Neuronal stem cell (in vitro differentiated cells): Measurements from ENCODE around the gene ELMO1.

ENCODE experiments used
- DNase-seq: peaks from one replicate; pipeline ENCODE4 v3.0.0-alpha.2; 2013; ENCODE audit warnings: low spot score
- H2AFZ ChIP-seq: one replicate; pipeline ENCODE4 v1.6.1; 2013; ENCODE audit warnings: mild to moderate bottlenecking, low read length, inconsistent platforms
- H2AK5ac ChIP-seq: 2 replicates; pipeline ENCODE4 v1.6.1; 2013; ENCODE audit warnings: low read depth, mild to moderate bottlenecking, inconsistent platforms, low read length, moderate library complexity, mixed read lengths
- H2BK120ac ChIP-seq: 2 replicates; pipeline ENCODE4 v1.6.1; 2013; ENCODE audit warnings: low read depth, mild to moderate bottlenecking, inconsistent platforms, low read length, moderate library complexity, mixed read lengths
- H2BK12ac ChIP-seq: one replicate; pipeline ENCODE4 v1.6.1; 2013; ENCODE audit warnings: low read length, inconsistent platforms
- H2BK15ac ChIP-seq: 2 replicates; pipeline ENCODE4 v1.6.1; 2013; ENCODE audit warnings: mild to moderate bottlenecking, low read length, inconsistent platforms, mixed read lengths
- H2BK5ac ChIP-seq: one replicate; pipeline ENCODE4 v1.6.1; 2013; ENCODE audit warnings: inconsistent platforms, mild to moderate bottlenecking, low read length, moderate library complexity
- H3K14ac ChIP-seq: one replicate; pipeline ENCODE4 v1.6.1; 2013; ENCODE audit warnings: low read length, inconsistent platforms
- H3K18ac ChIP-seq: 2 replicates; pipeline ENCODE4 v1.6.1; 2013; ENCODE audit warnings: low read length, inconsistent platforms
- H3K23ac ChIP-seq: 2 replicates; pipeline ENCODE4 v1.6.1; 2013; ENCODE audit warnings: low read depth, mild to moderate bottlenecking, mixed read lengths, low read length, inconsistent platforms; ENCODE audit not compliant: poor library complexity
- H3K27ac ChIP-seq: replicated peaks from 3 replicates; pipeline ENCODE4 v1.5.1; 2013; ENCODE audit warnings: low read length, inconsistent platforms
- H3K27me3 ChIP-seq, 3 experiments: 2 replicates each; pipeline ENCODE4 v1.6.1; 2013; ENCODE audit warnings: low read length in 3 of 3, mild to moderate bottlenecking in 2 of 3, inconsistent platforms in 1 of 3, low read depth in 1 of 3, mixed read lengths in 1 of 3, moderate library complexity in 1 of 3; ENCODE audit not compliant: control insufficient read depth in 3 of 3, insufficient read depth in 3 of 3
- H3K36me3 ChIP-seq, 2 donors: replicated peaks in 1 of 2; 2 replicates each; pipeline ENCODE4 v1.6.1; 2013; ENCODE audit warnings: low read length in 2 of 2; ENCODE audit not compliant: control insufficient read depth in 2 of 2, insufficient read depth in 2 of 2
- H3K4ac ChIP-seq: 2 replicates; pipeline ENCODE4 v1.6.1; 2013; ENCODE audit warnings: inconsistent platforms, mild to moderate bottlenecking, low read length, moderate library complexity
- H3K4me1 ChIP-seq, 2 donors: 1 replicate in 1 of 2; 2 replicates in 1 of 2; pipeline ENCODE4 v1.6.1; 2013; ENCODE audit warnings: low read length in 2 of 2, low read depth in 1 of 2; ENCODE audit not compliant: control insufficient read depth in 2 of 2, insufficient read depth in 1 of 2
- H3K4me2 ChIP-seq: one replicate; pipeline ENCODE4 v1.6.1; 2013; ENCODE audit warnings: mild to moderate bottlenecking, low read length, inconsistent platforms; ENCODE audit not compliant: insufficient read depth, poor library complexity, severe bottlenecking
- H3K4me3 ChIP-seq, 2 donors: 2 replicates each; pipeline ENCODE4 v1.5.1; 2013; ENCODE audit warnings: low read length in 2 of 2, mild to moderate bottlenecking in 2 of 2, inconsistent platforms in 1 of 2, moderate library complexity in 1 of 2
- H3K79me1 ChIP-seq: one replicate; pipeline ENCODE4 v1.6.1; 2013; ENCODE audit warnings: low read depth, mild to moderate bottlenecking, inconsistent platforms, low read length, moderate library complexity
- H3K9ac ChIP-seq: one replicate; pipeline ENCODE4 v1.6.1; 2013; ENCODE audit warnings: mild to moderate bottlenecking, low read depth, low read length, inconsistent platforms; ENCODE audit not compliant: poor library complexity
- H3K9me3 ChIP-seq, 2 donors: replicated peaks in 1 of 2; 2 replicates each; pipeline versions ENCODE3 to v1.6.1; 2013; ENCODE audit warnings: low read length in 2 of 2, mild to moderate bottlenecking in 2 of 2, inconsistent platforms in 1 of 2, low read depth in 1 of 2, mixed read lengths in 1 of 2, moderate library complexity in 1 of 2; ENCODE audit not compliant: control insufficient read depth in 2 of 2, insufficient read depth in 1 of 2
- H4K8ac ChIP-seq: one replicate; pipeline ENCODE4 v1.6.1; 2013; ENCODE audit warnings: low read depth, mild to moderate bottlenecking, inconsistent platforms, low read length, moderate library complexity
- H4K91ac ChIP-seq: one replicate; pipeline ENCODE4 v1.6.1; 2013; ENCODE audit warnings: low read length, low read depth, mild to moderate bottlenecking, inconsistent platforms; ENCODE audit not compliant: poor library complexity
- WGBS, 2 donors: extraction: QIAGEN DNeasy Blood & Tissue Kit; methylation state at CpG; one replicate each; pipeline ENCODE4 v1.1.7; 2013; ENCODE audit warnings: missing lambda C conversion rate in 2 of 2, mixed read lengths in 1 of 2; ENCODE audit not compliant: insufficient read length in 2 of 2, insufficient replicate concordance in 1 of 2; ENCODE audit errors: extremely low coverage in 2 of 2; 5-methylcytosine and 5-hydroxymethylcytosine counted together

ELMO1 gene

GRCh38 chr7:37283716-37284115 lies 164.9 kb downstream of the ELMO1 start:
- Histone ChIP-seq H3K18ac (no peak overlapping the region), H4K8ac (no peak overlapping the region), H2BK120ac (no peak overlapping the region), H3K4me1 (peaks cover 3 to 12% of the 10 kb centered on the region in 2 donors), H2AFZ (no peak overlapping the region), H3K36me3 (no peaks in the 10 kb centered on the region), H3K79me1 (no peaks in the 10 kb centered on the region), H3K4me2 (no peak overlapping the region), H3K27ac (no peak overlapping the region), H4K91ac (no peak overlapping the region), H3K23ac (no peak overlapping the region), H2BK12ac (no peak overlapping the region), H3K4ac (no peak overlapping the region), H2AK5ac (no peak overlapping the region), H3K14ac (no peak overlapping the region), H3K4me3 (no peak overlapping the region), H3K9me3 (no peaks in the 10 kb centered on the region), H2BK15ac (no peak overlapping the region), H3K27me3 (no peaks in the 10 kb centered on the region), H2BK5ac (no peak overlapping the region), H3K9ac (no peak overlapping the region)
- no CpG with 5 or more reads among the region's 4 CpGs for WGBS, 2 donors
- no peak for DNase-seq

DNA sequence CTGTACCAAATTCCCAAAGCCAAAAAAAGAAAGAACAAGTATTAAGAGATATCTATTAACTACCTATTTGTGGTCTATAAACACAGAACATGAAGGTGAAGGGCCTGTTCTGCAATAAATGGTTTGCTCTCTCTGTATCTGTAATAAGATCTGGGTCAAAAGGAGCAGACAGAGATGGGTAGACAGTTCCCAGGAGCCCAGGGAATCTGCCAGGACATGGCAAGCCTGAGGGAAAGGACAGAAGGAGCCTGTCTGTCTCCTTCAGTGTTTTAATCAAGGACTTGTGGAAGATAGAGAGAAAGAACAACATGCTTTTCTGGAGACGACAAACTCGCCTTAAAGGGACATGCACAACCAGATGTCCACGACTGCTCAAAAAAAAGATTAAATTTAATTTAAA lies 165.7 kb downstream of the ELMO1 start:
- Histone ChIP-seq H4K8ac (no peak overlapping the region), H3K9me3 (no peaks in the 10 kb centered on the region), H3K4me3 (no peak overlapping the region), H4K91ac (no peak overlapping the region), H3K4me1 (peaks cover 3 to 12% of the 10 kb centered on the region in 2 donors), H3K14ac (no peak overlapping the region), H3K18ac (no peak overlapping the region), H3K9ac (no peak overlapping the region), H3K27ac (no peak overlapping the region), H2BK5ac (no peak overlapping the region), H3K27me3 (no peaks in the 10 kb centered on the region), H3K4me2 (no peak overlapping the region), H2AFZ (no peak overlapping the region), H2BK15ac (no peak overlapping the region), H3K79me1 (no peaks in the 10 kb centered on the region), H3K4ac (no peak overlapping the region), H2BK12ac (no peak overlapping the region), H2BK120ac (no peak overlapping the region), H3K36me3 (no peaks in the 10 kb centered on the region), H2AK5ac (no peak overlapping the region), H3K23ac (no peak overlapping the region)
- DNase-seq = no peak
- no CpG with 5 or more reads among the region's 3 CpGs for WGBS, 2 donors

- Histone ChIP-seq H2AK5ac (no peak overlapping the region), H4K91ac (no peak overlapping the region), H3K18ac (no peak overlapping the region), H2BK120ac (no peak overlapping the region), H2AFZ (no peak overlapping the region), H3K4me1 (peaks cover 5 to 12% of the 10 kb centered on the region in 2 donors), H3K9me3 (no peaks in the 10 kb centered on the region), H3K23ac (no peak overlapping the region), H3K36me3 (no peaks in the 10 kb centered on the region), H2BK12ac (no peak overlapping the region), H3K4me3 (no peak overlapping the region), H3K27ac (no peak overlapping the region), H3K27me3 (no peaks in the 10 kb centered on the region), H3K79me1 (no peaks in the 10 kb centered on the region), H2BK15ac (no peak overlapping the region), H3K9ac (no peak overlapping the region), H3K4me2 (no peak overlapping the region), H3K4ac (no peak overlapping the region), H3K14ac (no peak overlapping the region), H2BK5ac (no peak overlapping the region), H4K8ac (no peak overlapping the region)
- no peak for DNase-seq
- no CpG with 5 or more reads among the region's 4 CpGs for WGBS, 2 donors
Measured at GRCh38 chr7:37282093-37282444, 166.6 kb downstream of the ELMO1 start.

DNA sequence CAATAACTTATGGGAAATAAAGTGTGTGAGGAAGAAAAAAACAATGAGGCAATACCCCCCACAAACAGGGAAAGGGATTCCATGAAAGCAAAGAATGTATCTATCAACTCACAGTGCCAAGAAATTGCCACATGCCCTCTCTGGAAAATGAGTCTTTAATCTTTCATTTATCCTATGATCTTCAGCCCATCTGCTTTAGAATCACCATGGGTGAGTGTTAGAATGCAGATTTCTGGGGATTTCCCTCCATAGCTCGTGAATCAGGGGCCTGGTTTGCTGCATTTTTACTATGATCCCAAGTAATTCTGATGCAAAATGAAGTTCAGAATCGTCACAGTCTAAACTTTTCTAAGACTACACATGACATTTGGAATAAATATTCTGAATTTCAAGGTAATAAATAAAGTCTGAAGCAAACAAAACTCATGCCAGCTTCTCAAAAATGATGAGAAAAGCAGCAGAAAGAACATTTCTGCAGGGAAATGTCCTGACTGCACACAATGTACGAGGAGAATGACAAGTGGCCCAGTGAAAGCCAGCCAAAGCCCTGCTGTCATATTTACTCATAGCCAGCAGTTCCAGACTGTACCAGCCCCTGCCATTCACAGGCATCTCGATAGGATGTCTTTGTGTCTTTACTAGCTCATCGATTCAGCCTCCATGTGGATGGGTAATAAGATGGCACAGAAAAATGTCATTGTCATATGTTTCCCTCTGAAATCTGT lies 167.1 kb downstream of the ELMO1 start:
- Histone ChIP-seq H2BK15ac (no peak overlapping the region), H3K4me2 (no peak overlapping the region), H3K4me3 (no peak overlapping the region), H2BK120ac (no peak overlapping the region), H2AK5ac (no peak overlapping the region), H3K18ac (no peak overlapping the region), H3K23ac (no peak overlapping the region), H3K79me1 (no peaks in the 10 kb centered on the region), H3K9ac (no peak overlapping the region), H3K36me3 (no peaks in the 10 kb centered on the region), H2BK5ac (no peak overlapping the region), H3K27ac (no peak overlapping the region), H3K14ac (no peak overlapping the region), H2AFZ (no peak overlapping the region), H4K91ac (no peak overlapping the region), H3K4ac (no peak overlapping the region), H3K4me1 (peaks cover 5 to 12% of the 10 kb centered on the region in 2 donors), H3K27me3 (no peaks in the 10 kb centered on the region), H3K9me3 (no peaks in the 10 kb centered on the region), H4K8ac (no peak overlapping the region), H2BK12ac (no peak overlapping the region)
- no CpG with 5 or more reads among the region's 5 CpGs for WGBS, 2 donors
- DNase-seq = no peak
